Measurements from ENCODE around the gene GAREM2.

Gene GAREM2

GRCh38 chr2:26169681-26170414 is 3.0 kb upstream of the GAREM2 start:
- DNase-seq (ENCODE audit: low spot score): no peak

- no peak for DNase-seq (ENCODE audit: low spot score)
Observed at GRCh38 chr2:26170795-26171194, 2.1 kb upstream of the GAREM2 start.

DNA sequence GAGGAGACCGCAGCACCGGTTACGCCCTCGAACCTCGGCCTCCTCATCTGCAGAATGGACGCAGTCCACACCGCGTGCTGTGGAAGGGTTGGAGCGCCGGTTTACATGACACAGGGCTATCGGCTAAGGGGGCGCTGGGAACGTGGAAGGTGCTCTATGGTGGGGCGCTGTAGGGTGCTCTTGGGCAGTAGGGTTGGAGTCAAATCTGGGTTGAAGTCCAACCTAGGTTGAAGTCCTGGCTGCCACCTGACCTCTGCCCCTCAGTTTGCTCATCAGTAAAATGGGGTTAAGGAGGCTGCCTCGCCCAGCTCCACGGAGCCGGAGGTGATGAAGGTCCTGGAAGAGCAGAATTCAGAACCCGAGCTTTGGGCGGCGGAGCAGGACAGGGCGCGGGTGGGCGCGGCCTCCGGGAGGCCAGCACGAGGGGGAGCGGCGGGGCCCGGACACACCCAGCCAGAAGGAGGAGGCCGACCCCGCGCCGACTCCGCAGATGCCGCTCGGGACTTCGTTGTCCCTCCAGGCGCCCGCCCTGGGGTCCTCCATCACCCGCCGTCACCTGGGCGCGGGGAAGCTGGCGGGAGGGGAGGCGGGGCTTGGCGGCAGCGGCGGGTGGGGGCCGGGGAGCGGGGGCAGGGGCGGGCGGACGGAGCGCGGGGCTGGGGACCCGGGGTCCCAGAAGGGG is 558 bp upstream of the GAREM2 start:
- no peak for DNase-seq (ENCODE audit: low spot score)

DNA sequence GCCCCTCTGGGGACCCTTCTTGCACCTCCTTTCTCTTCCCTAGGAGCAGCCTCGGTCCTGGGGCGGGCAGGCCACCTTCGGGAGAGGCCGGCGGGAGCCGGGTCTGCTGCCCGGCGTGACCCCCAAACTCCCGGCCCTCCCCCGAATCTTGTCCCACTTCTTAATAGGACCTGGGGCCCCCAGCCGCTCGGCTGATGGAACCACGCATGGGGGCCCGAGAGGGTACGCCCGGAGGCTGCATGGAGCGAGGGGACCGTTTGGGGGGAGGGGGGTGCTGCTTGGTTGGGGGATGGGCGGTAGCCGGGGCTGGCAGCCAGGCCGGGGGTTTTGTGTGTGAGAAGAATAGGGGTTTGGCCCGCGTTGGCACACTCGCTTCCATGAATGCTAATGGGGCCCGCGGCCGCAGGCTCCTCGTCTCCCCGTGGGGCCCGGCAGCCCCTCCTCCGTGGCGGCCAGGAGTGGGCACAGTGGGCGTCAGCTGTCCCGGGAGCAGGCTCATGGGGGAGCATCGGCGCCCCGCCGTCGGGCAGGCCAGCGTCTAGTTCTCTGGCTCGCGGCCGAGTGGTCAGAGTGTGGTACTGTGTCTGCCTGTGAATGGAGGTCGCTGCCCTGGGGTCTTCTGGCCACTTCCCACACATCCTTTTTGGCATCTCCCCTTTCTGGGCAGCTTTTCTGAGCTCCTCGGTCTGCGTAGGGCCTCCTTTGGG is 1.0 kb downstream of the GAREM2 start:
- DNase-seq (ENCODE audit: low spot score): no peak

DNA sequence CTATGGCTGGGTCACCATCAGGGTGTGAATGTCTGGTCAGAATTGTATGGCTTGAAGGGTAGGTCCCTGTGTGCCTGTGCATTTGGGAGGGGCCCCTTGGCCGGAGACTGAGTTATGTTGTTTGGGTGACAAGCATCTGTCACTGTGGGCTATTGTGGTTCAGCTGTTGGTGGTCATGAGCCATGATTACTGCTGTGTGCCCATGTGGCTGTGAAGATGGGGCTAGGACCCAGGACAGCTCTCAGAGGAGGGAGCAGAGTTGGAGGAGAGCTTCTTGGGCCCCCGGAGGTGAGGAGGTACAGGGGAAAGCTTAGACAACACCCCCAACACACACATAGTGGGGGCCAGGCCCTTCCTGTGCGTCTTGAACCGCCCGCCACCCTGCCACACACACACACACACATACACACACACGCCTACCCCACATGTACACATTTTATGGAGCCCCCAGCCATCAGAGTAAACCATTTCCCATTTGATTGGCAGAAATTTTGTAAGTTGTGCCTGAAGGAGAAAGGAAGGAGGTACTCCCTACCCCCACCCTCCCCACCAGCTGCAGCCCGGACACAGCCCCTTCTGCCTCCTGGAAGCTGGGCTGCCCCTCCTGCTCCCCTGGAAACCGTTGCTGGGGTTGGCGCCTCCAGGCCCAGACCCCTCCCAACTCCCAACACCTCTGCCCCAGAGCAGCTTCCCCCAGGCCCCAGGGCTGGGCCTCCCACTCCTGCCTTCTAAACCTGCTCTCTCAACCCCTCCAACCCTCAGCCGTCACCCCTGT is 2.0 kb downstream of the GAREM2 start:
- DNase-seq (ENCODE audit: low spot score): no peak

DNA sequence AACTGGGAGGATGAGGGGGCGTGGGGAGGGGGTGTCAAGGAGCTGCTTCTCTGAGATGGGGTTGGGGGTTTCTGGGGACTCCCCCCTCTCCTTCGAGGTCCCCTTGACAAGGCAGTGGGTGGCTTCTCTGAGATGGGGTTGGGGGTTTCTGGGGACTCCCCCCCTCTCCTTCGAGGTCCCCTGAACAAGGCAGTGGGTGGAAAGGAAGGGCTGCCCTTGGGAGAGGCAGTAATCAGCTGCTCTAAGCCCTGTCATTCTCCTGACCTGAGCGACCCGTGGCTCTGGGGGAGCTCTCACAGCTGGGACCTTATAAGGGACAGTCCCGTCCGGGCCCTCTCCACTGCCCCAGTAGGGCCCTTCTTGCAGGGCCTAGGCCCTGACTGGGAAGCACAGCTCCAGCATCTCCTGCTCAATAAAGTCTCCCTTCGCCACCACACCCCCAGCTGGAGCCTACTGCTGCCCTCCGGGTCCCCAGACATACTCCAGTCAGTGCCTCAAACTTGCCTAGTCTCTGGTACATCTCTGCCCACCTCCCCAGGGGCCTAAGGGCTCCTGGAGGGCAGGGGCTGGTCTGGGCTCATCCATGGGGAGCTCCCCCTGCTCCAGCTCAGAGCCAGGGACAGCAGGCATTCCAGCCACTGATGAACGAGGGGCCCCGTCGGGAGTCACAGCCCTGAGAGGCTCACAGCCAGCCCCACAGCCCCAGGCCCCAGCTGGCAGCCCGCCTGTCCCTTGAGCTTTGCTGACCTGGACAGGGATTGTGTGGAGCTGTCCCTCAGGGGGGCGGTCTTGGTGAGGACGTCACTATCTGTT is 2.8 kb downstream of the GAREM2 start:
- DNase-seq (ENCODE audit: low spot score): no peak

- DNase-seq (ENCODE audit: low spot score): no peak
Observed at GRCh38 chr2:26176279-26176615, 3.4 kb downstream of the GAREM2 start.

DNA sequence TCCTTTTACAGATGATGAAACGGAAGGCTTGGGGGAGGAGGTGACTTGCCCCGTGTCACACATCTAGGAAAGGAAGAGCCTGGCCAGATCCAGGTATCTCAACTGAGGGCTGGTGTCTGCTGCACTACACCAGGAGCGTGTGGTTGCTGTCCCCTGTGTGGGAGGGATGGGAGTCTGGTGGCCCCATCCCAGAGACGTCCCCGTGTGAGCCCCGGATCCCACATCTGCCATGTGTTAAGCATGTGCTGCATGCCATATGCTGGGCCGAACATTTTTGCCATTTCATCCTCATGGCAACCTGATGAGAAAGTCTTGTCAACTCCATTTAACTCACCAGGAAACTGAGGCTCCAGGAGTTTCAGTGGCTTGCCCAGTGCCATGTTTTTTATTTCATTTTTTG is 4.2 kb downstream of the GAREM2 start:
- DNase-seq (ENCODE audit: low spot score): no peak

DNA sequence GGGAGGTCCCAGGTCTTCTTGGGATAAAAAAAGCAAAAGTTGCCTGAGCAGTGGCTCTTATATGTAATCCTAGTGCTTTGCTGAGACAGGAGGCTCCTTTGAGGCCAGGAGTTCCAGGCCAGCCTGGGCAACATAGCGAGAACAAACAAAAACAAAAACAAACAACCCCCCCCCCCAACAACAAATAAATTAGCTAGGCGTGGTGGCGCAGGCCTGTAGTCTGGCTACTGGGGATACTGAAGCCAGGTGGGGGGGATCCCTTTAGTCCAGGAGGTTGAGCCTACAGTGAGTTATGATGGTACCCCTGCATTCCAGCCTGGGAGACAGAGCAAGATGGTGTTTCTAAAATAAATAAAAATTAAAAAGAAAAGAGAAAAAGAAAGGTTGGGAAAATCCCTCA is 5.4 kb downstream of the GAREM2 start:
- no peak for DNase-seq (ENCODE audit: low spot score)

DNA sequence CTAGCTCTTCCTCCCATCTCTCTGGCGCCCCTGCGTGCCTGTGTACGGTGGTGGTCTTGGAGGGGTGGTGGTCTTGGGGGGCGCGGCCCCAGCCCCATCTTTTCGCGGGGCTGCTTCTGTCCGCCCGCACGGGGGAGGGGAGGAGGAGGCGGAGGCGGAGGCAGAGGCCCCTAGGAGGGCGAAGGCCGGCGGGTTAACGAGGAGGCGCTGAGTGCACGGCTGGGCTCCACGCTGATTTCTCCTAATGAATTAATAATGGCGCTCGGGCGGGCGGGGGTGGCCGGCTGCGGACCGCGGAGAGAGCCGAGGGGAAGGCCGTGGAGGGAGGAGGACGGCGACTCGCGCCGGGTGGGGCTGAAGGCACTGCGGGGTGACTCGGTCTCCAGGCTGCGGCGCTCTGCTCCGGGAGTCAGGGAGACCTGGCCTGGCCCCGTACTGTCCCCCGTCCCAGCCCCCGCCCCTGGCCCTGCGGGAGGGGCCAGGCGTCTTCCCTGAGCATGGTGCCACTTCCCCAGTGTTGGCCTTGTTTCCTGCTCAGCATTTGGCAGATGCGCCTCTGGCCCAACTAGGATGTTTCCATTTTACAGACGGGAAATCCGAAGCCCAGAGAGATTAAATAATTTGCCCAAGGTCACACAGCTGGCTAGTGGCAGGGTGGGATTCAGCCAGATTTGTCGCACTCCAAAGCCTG is 6.0 kb downstream of the GAREM2 start:
- no peak for DNase-seq (ENCODE audit: low spot score)

- DNase-seq (ENCODE audit: low spot score): no peak
Observed at GRCh38 chr2:26179446-26179913, 6.6 kb downstream of the GAREM2 start.

- no peak for DNase-seq (ENCODE audit: low spot score)
Observed at GRCh38 chr2:26182441-26182840, 9.6 kb downstream of the GAREM2 start.

- DNase-seq (ENCODE audit: low spot score): no peak
Observed at GRCh38 chr2:26182887-26183630, 10.2 kb downstream of the GAREM2 start.

GRCh38 chr2:26184121-26184520 is 11.2 kb downstream of the GAREM2 start:
- DNase-seq (ENCODE audit: low spot score): no peak

- no peak for DNase-seq (ENCODE audit: low spot score)
Observed at GRCh38 chr2:26184555-26185303, 11.8 kb downstream of the GAREM2 start.

- no peak for DNase-seq (ENCODE audit: low spot score)
Observed at GRCh38 chr2:26185304-26185928, 12.5 kb downstream of the GAREM2 start.

GRCh38 chr2:26185954-26186770 is 13.3 kb downstream of the GAREM2 start:
- no peak for DNase-seq (ENCODE audit: low spot score)

DNA sequence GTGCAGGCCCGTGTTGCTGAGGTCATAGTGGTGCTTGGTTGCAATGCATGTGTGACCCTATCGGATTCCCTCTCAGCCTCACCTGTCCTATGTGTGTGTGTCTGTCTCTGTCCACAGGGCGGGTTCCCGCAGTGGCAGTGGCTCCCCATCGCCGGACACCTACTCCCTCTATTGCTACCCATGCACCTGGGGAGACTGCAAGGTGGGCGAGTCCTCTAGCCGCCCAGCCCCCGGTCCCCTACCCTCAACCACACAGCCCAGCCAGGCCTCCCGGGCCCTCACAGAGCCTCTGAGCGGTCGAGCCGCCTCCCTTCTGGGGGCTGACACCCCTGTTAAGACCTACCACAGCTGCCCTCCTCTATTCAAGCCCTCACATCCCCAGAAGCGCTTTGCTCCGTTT is 14.2 kb downstream of the GAREM2 start:
- DNase-seq (ENCODE audit: low spot score): no peak

Measured in RKO (cell line).